Endodermal cell (in vitro differentiated cells): ENCODE results near the gene ELAPOR1. TPM values are rescaled to one million over a fixed set of nuclear protein-coding genes. Genes with fewer than 3 reads are reported as not detected.

ENCODE experiments used
- DNase-seq: peaks from one replicate; pipeline ENCODE4 v3.0.0-alpha.2; 2017
- H3K27ac ChIP-seq: 2 replicates; pipeline ENCODE4 v1.5.1; 2013; ENCODE audit warnings: mild to moderate bottlenecking, low read depth, low read length, moderate library complexity
- H3K27me3 ChIP-seq: 2 replicates; pipeline ENCODE4 v1.6.1; 2013; ENCODE audit warnings: mild to moderate bottlenecking, low read length, moderate library complexity; ENCODE audit not compliant: insufficient read depth, control insufficient read depth, poor library complexity, severe bottlenecking
- H3K36me3 ChIP-seq: 2 replicates; pipeline ENCODE4 v1.7.0; 2013; ENCODE audit warnings: mild to moderate bottlenecking, low read length, moderate library complexity; ENCODE audit not compliant: control insufficient read depth, insufficient read depth
- H3K4me1 ChIP-seq: one replicate; pipeline ENCODE4 v1.7.0; 2013; ENCODE audit warnings: low read length; ENCODE audit not compliant: control insufficient read depth, insufficient read depth
- H3K4me3 ChIP-seq: 2 replicates; pipeline ENCODE4 v1.5.1; 2013; ENCODE audit warnings: mild to moderate bottlenecking, low read length, moderate library complexity
- H3K9ac ChIP-seq: 2 replicates; pipeline ENCODE4 v1.6.1; 2013; ENCODE audit warnings: mild to moderate bottlenecking, low read length, moderate library complexity; ENCODE audit not compliant: poor library complexity, severe bottlenecking; ENCODE audit errors: extremely low read depth
- H3K9me3 ChIP-seq: 2 replicates; pipeline ENCODE4 v1.6.1; 2013; ENCODE audit warnings: mild to moderate bottlenecking, low read length, moderate library complexity; ENCODE audit not compliant: control insufficient read depth
- H3K27ac Mint-ChIP-seq: 2 replicates; pipeline ENCODE4 v1.8.0; 2020; ENCODE audit warnings: mixed read lengths
- H3K27me3 Mint-ChIP-seq: 2 replicates; pipeline ENCODE4 v1.8.0; 2021; ENCODE audit warnings: mild to moderate bottlenecking, mixed read lengths; ENCODE audit not compliant: insufficient read depth
- H3K36me3 Mint-ChIP-seq: 2 replicates; pipeline ENCODE4 v1.8.0; 2020; ENCODE audit warnings: low read depth, mixed read lengths
- H3K4me1 Mint-ChIP-seq: 2 replicates; pipeline ENCODE4 v1.8.0; 2020; ENCODE audit warnings: mixed read lengths
- H3K4me3 Mint-ChIP-seq: 2 replicates; pipeline ENCODE4 v1.8.0; 2020; ENCODE audit warnings: mild to moderate bottlenecking, moderate library complexity, mixed read lengths
- H3K9me3 Mint-ChIP-seq: 2 replicates; pipeline ENCODE4 v1.8.0; 2020; ENCODE audit warnings: mild to moderate bottlenecking, mixed read lengths
- WGBS, 2 experiments: methylation state at CpG; one replicate each; pipeline versions ENCODE4 v1.1.5 to v1.1.7; 2013; ENCODE audit warnings: missing lambda C conversion rate in 2 of 2, mixed read lengths in 1 of 2; ENCODE audit not compliant: insufficient coverage in 1 of 2, insufficient read length in 1 of 2; 5-methylcytosine and 5-hydroxymethylcytosine counted together
- total RNA-seq, 2 donors: library from RNA; stranded (reverse); fragmentation: NEBNext Ultra II Directional in 1 of 2; extraction: Animal tissue kit (Norgen Biotek cat#: 25700) in 1 of 2; gene quantifications; 2 replicates in 1 of 2; 3 replicates in 1 of 2; pipeline ENCODE4 v1.2.1, GENCODE V29; 2021
- TF ChIP-seq, protein P1 (sequence below): fragments of 200-600 bp; sonication (generic); conservative IDR thresholded peaks from 2 replicates; pipeline ENCODE4 v1.5.0; 2021; ENCODE audit warnings: antibody characterized with exemption, mild to moderate bottlenecking

Gene ELAPOR1
- total RNA-seq, 2 donors from 2014 or later: 0.48 to 0.89 TPM

DNA sequence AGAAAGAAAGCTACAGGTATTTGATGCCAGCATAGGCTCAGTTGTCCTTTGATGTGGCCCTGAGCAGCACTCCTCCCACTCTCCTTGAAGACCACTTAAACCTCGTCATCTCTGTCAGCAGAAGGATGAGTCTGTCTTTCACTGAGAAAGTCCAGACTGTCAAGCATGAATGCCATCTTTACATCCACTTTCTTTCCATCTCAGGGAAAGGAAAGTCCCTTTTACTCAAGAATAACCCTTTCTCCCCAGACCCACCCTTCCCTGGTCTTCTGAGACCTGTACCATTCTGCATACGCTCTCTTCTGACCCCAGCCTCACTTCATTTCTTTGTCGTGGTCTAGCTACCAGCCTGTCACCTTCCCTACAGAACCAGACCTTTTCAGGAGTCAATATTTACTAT, 4.0 kb upstream of the ELAPOR1 start:
- Mint-ChIP-seq H3K27ac (no peak overlapping the region), H3K4me3 (no peak overlapping the region), H3K27me3 (peaks cover 87% of the 10 kb centered on the region), H3K4me1 (peaks cover 4% of the 10 kb centered on the region), H3K36me3 (no peaks in the 10 kb centered on the region), H3K9me3 (no peaks in the 10 kb centered on the region)
- WGBS, 2 experiments: 82% methylated on average over 3 of the region's 3 CpGs
- Histone ChIP-seq H3K27me3 (peaks cover 74% of the 10 kb centered on the region), H3K4me3 (no peak overlapping the region), H3K36me3 (no peaks in the 10 kb centered on the region), H3K9ac (no peak overlapping the region), H3K27ac (no peak overlapping the region), H3K9me3 (no peaks in the 10 kb centered on the region), H3K4me1 (peaks cover 4% of the 10 kb centered on the region)
- DNase-seq: no peak
- TF ChIP-seq, protein P1, sequence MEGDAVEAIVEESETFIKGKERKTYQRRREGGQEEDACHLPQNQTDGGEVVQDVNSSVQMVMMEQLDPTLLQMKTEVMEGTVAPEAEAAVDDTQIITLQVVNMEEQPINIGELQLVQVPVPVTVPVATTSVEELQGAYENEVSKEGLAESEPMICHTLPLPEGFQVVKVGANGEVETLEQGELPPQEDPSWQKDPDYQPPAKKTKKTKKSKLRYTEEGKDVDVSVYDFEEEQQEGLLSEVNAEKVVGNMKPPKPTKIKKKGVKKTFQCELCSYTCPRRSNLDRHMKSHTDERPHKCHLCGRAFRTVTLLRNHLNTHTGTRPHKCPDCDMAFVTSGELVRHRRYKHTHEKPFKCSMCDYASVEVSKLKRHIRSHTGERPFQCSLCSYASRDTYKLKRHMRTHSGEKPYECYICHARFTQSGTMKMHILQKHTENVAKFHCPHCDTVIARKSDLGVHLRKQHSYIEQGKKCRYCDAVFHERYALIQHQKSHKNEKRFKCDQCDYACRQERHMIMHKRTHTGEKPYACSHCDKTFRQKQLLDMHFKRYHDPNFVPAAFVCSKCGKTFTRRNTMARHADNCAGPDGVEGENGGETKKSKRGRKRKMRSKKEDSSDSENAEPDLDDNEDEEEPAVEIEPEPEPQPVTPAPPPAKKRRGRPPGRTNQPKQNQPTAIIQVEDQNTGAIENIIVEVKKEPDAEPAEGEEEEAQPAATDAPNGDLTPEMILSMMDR: no peak

- Histone ChIP-seq H3K4me3 (no peak overlapping the region), H3K36me3 (no peaks in the 10 kb centered on the region), H3K27me3 (peaks cover 90% of the 10 kb centered on the region), H3K27ac (no peak overlapping the region), H3K9ac (no peak overlapping the region), H3K9me3 (no peaks in the 10 kb centered on the region), H3K4me1 (peaks cover 4% of the 10 kb centered on the region)
- peaks cover 2% of the 10 kb centered on the region for H3K4me1 Mint-ChIP-seq
- DNase-seq: no peak
- H3K27me3 Mint-ChIP-seq: peaks cover 91% of the 10 kb centered on the region
- no peaks in the 10 kb centered on the region for H3K9me3 Mint-ChIP-seq
- TF ChIP-seq, protein P1: no peak
- no peak overlapping the region for H3K27ac Mint-ChIP-seq
- 82 to 83% methylated on average over 4 of the region's 5 CpGs for WGBS, 2 experiments
- H3K36me3 Mint-ChIP-seq: no peaks in the 10 kb centered on the region
- no peak overlapping the region for H3K4me3 Mint-ChIP-seq
Measured at GRCh38 chr1:109111386-109112055, 2.4 kb upstream of the ELAPOR1 start.

- TF ChIP-seq, protein P1: no peak
- H3K27me3 Mint-ChIP-seq: peaks cover 92% of the 10 kb centered on the region
- Histone ChIP-seq H3K27ac (peak overlapping the region; percentile 83), H3K4me1 (peaks cover 4% of the 10 kb centered on the region), H3K27me3 (peaks cover 87% of the 10 kb centered on the region), H3K4me3 (no peak overlapping the region), H3K9me3 (no peaks in the 10 kb centered on the region), H3K36me3 (no peaks in the 10 kb centered on the region), H3K9ac (no peak overlapping the region)
- no peaks in the 10 kb centered on the region for H3K36me3 Mint-ChIP-seq
- 35 to 52% methylated on average over 4 to 10 of the region's 10 CpGs for WGBS, 2 experiments
- H3K9me3 Mint-ChIP-seq: no peaks in the 10 kb centered on the region
- H3K4me3 Mint-ChIP-seq: no peak overlapping the region
- no peak overlapping the region for H3K27ac Mint-ChIP-seq
- peaks cover 2% of the 10 kb centered on the region for H3K4me1 Mint-ChIP-seq
- no peak for DNase-seq
Measured at GRCh38 chr1:109112056-109112651, 1.8 kb upstream of the ELAPOR1 start.
